ENCODE measurements around the gene ANGPTL4.
"Not testable (repeated sequence)": the region's sequence is repeated elsewhere in the genome, so short reads cannot be mapped to it uniquely, and the experiment has no call there.

ANGPTL4 gene

GRCh38 chr19:8396185-8396562 is 32.2 kb downstream of the ANGPTL4 start:
- Mint-ChIP-seq H3K4me1 (peaks cover 37 to 65% of the 10 kb centered on the region in 2 donors), H3K27me3 (no peaks in the 10 kb centered on the region), H3K27ac (peak overlapping the region; percentile 20), H3K36me3 (peaks cover 21 to 34% of the 10 kb centered on the region in 2 donors), H3K4me3 (no peak overlapping the region), H3K9me3 (no peaks in the 10 kb centered on the region)
- DNase-seq (no peak), ATAC-seq (replicated peaks) (no peak)

GRCh38 chr19:8396563-8397203 is 32.7 kb downstream of the ANGPTL4 start:
- ATAC-seq (replicated peaks), result peak; percentile 78 to 84
- Mint-ChIP-seq H3K9me3 (no peaks in the 10 kb centered on the region), H3K36me3 (peaks cover 24 to 36% of the 10 kb centered on the region in 2 donors), H3K27me3 (no peaks in the 10 kb centered on the region), H3K4me1 (peaks cover 36 to 60% of the 10 kb centered on the region in 2 donors), H3K4me3 (no peak overlapping the region), H3K27ac (peak overlapping the region; percentile 68)
- DNase-seq, result peak; percentile 31

GRCh38 chr19:8397271-8397670 is 33.3 kb downstream of the ANGPTL4 start:
- Mint-ChIP-seq H3K4me1 (peaks cover 33 to 54% of the 10 kb centered on the region in 2 donors), H3K9me3 (no peaks in the 10 kb centered on the region), H3K36me3 (peaks cover 29 to 41% of the 10 kb centered on the region in 2 donors), H3K27me3 (no peaks in the 10 kb centered on the region), H3K27ac (peak overlapping the region; percentile 68), H3K4me3 (no peak overlapping the region)
- ATAC-seq (replicated peaks) (no peak), DNase-seq (no peak)

GRCh38 chr19:8397746-8398310 is 33.9 kb downstream of the ANGPTL4 start:
- no peak overlapping the region for H3K27ac Mint-ChIP-seq
- no peak overlapping the region for H3K4me3 Mint-ChIP-seq
- peaks cover 34 to 46% of the 10 kb centered on the region in 2 donors for H3K36me3 Mint-ChIP-seq
- no peak for ATAC-seq (replicated peaks)
- peaks cover 32 to 50% of the 10 kb centered on the region in 2 donors for H3K4me1 Mint-ChIP-seq
- no peaks in the 10 kb centered on the region for H3K27me3 Mint-ChIP-seq
- no peak for DNase-seq
- H3K9me3 Mint-ChIP-seq, result no peaks in the 10 kb centered on the region

- H3K27ac Mint-ChIP-seq, result no peak overlapping the region
- H3K4me1 Mint-ChIP-seq, result peaks cover 27 to 45% of the 10 kb centered on the region in 2 donors
- no peak overlapping the region for H3K4me3 Mint-ChIP-seq
- no peaks in the 10 kb centered on the region for H3K27me3 Mint-ChIP-seq
- no peak for ATAC-seq (replicated peaks)
- H3K9me3 Mint-ChIP-seq, result no peaks in the 10 kb centered on the region
- H3K36me3 Mint-ChIP-seq, result peaks cover 38 to 47% of the 10 kb centered on the region in 2 donors
- DNase-seq, result no peak
These were observed 34.4 kb downstream of the ANGPTL4 start for GRCh38 chr19:8398311-8398771.

GRCh38 chr19:8399681-8400188 is 35.8 kb downstream of the ANGPTL4 start:
- DNase-seq, result no peak
- no peak for ATAC-seq (replicated peaks)
- no peak overlapping the region for H3K4me3 Mint-ChIP-seq
- no peaks in the 10 kb centered on the region for H3K9me3 Mint-ChIP-seq
- H3K27ac Mint-ChIP-seq, result no peak overlapping the region
- peaks cover 24 to 31% of the 10 kb centered on the region in 2 donors for H3K4me1 Mint-ChIP-seq
- no peaks in the 10 kb centered on the region for H3K27me3 Mint-ChIP-seq
- H3K36me3 Mint-ChIP-seq, result peaks cover 44 to 56% of the 10 kb centered on the region in 2 donors

- peak overlapping the region; percentile 38 for H3K27ac Mint-ChIP-seq
- peaks cover 14 to 19% of the 10 kb centered on the region in 2 donors for H3K4me1 Mint-ChIP-seq
- ATAC-seq (replicated peaks) (no peak), DNase-seq (no peak)
- H3K27me3 Mint-ChIP-seq, result no peaks in the 10 kb centered on the region
- H3K36me3 Mint-ChIP-seq, result peaks cover 43 to 56% of the 10 kb centered on the region in 2 donors
- H3K9me3 Mint-ChIP-seq, result no peaks in the 10 kb centered on the region
- no peak overlapping the region for H3K4me3 Mint-ChIP-seq
These were observed 38.0 kb downstream of the ANGPTL4 start for GRCh38 chr19:8401981-8402411.

- no peaks in the 10 kb centered on the region for H3K9me3 Mint-ChIP-seq
- H3K36me3 Mint-ChIP-seq, result peaks cover 40 to 52% of the 10 kb centered on the region in 2 donors
- DNase-seq (no peak), ATAC-seq (replicated peaks) (no peak)
- H3K4me3 Mint-ChIP-seq, result no peak overlapping the region
- H3K4me1 Mint-ChIP-seq, result peaks cover 8 to 14% of the 10 kb centered on the region in 2 donors
- no peaks in the 10 kb centered on the region for H3K27me3 Mint-ChIP-seq
- no peak overlapping the region for H3K27ac Mint-ChIP-seq
These were observed 39.3 kb downstream of the ANGPTL4 start for GRCh38 chr19:8403098-8403819.

GRCh38 chr19:8403820-8404109 is 39.8 kb downstream of the ANGPTL4 start:
- peaks cover 40 to 52% of the 10 kb centered on the region in 2 donors for H3K36me3 Mint-ChIP-seq

GRCh38 chr19:8404391-8405151 is 40.6 kb downstream of the ANGPTL4 start:
- Mint-ChIP-seq H3K4me3 (no peak overlapping the region), H3K4me1 (peaks cover 6 to 11% of the 10 kb centered on the region in 2 donors), H3K36me3 (peaks cover 39 to 47% of the 10 kb centered on the region in 2 donors), H3K9me3 (no peaks in the 10 kb centered on the region), H3K27ac (no peak overlapping the region), H3K27me3 (no peaks in the 10 kb centered on the region)
- no peak for ATAC-seq (replicated peaks)
- no peak for DNase-seq

More at GRCh38 chr19:8403820-8404109, 39.8 kb downstream of the ANGPTL4 start:
- Mint-ChIP-seq H3K27me3 (no peaks in the 10 kb centered on the region), H3K4me1 (peaks cover 7 to 14% of the 10 kb centered on the region in 2 donors), H3K27ac (no peak overlapping the region), H3K9me3 (no peaks in the 10 kb centered on the region), H3K4me3 (no peak overlapping the region)
- DNase-seq (no peak), ATAC-seq (replicated peaks) (no peak)

GRCh38 chr19:8410718-8411117 is 46.8 kb downstream of the ANGPTL4 start:
- H3K4me3 Mint-ChIP-seq; ATAC-seq (replicated peaks); DNase-seq; H3K27ac Mint-ChIP-seq; H3K36me3 Mint-ChIP-seq; H3K27me3 Mint-ChIP-seq; H3K9me3 Mint-ChIP-seq; H3K4me1 Mint-ChIP-seq: not testable (repeated sequence)

GRCh38 chr19:8412783-8413628 is 49.1 kb downstream of the ANGPTL4 start, which contains the start of gene MARCHF2:
Gene MARCHF2 (plus strand): TSS chr19:8413305. CDS start chr19:8421841, 8,536 bp downstream.
- DNase-seq (peak; percentile 95), ATAC-seq (replicated peaks) (peak; percentile 100)
- Mint-ChIP-seq H3K27me3 (no peaks in the 10 kb centered on the region), H3K4me3 (peak within 1 kb of the TSS; percentile 59 to 79), H3K27ac (no peak within 1 kb of the TSS), H3K36me3 (no peaks in the 10 kb centered on the region), H3K9me3 (no peaks in the 10 kb centered on the region), H3K4me1 (peaks cover 3 to 9% of the 10 kb centered on the region in 2 donors)

- Mint-ChIP-seq H3K9me3 (no peaks in the 10 kb centered on the region), H3K36me3 (no peaks in the 10 kb centered on the region), H3K27me3 (no peaks in the 10 kb centered on the region), H3K4me1 (peaks cover 3 to 9% of the 10 kb centered on the region in 2 donors), H3K27ac (no peak overlapping the region), H3K4me3 (peak overlapping the region; percentile 44 to 61)
- ATAC-seq (replicated peaks) (peak; percentile 1 to 5), DNase-seq (no peak)
These were observed 49.7 kb downstream of the ANGPTL4 start for GRCh38 chr19:8413629-8413995.
